Ishikawa (cell line): Measurements from ENCODE around the gene FNBP1.

Source experiments
- CEBPB ChIP-seq: IDR thresholded peaks from 2 replicates; pipeline ENCODE4 v1.6.1; 2012
- CREB1 ChIP-seq: IDR thresholded peaks from 2 replicates; pipeline ENCODE4 v1.6.1; 2012; ENCODE audit warnings: low read depth
- EGR1 ChIP-seq: IDR thresholded peaks from 2 replicates; pipeline ENCODE4 v1.6.1; 2012
- EP300 ChIP-seq: IDR thresholded peaks from 2 replicates; pipeline ENCODE4 v1.6.1; 2012; ENCODE audit warnings: borderline replicate concordance
- FOXM1 ChIP-seq: IDR thresholded peaks from 2 replicates; pipeline ENCODE4 v1.6.1; 2012; ENCODE audit warnings: low read depth, borderline replicate concordance
- MAX ChIP-seq: IDR thresholded peaks from 2 replicates; pipeline ENCODE4 v1.6.1; 2012
- NFIC ChIP-seq: IDR thresholded peaks from 2 replicates; pipeline ENCODE4 v1.6.1; 2012
- RAD21 ChIP-seq: IDR thresholded peaks from 2 replicates; pipeline ENCODE4 v1.6.1; 2012; ENCODE audit warnings: low read depth
- TAF1 ChIP-seq: IDR thresholded peaks from 2 replicates; pipeline ENCODE4 v1.6.1; 2012; ENCODE audit warnings: low read depth, mild to moderate bottlenecking
- TCF12 ChIP-seq: IDR thresholded peaks from 2 replicates; pipeline ENCODE4 v1.6.1; 2012; ENCODE audit warnings: low read depth
- TEAD4 ChIP-seq: IDR thresholded peaks from 2 replicates; pipeline ENCODE4 v1.6.1; 2012
- USF1 ChIP-seq: IDR thresholded peaks from 2 replicates; pipeline ENCODE4 v1.6.1; 2012
- YY1 ChIP-seq: IDR thresholded peaks from 2 replicates; pipeline ENCODE4 v1.6.1; 2012; ENCODE audit warnings: low read depth
- ZBTB7A ChIP-seq: IDR thresholded peaks from 2 replicates; pipeline ENCODE4 v1.6.1; 2012; ENCODE audit warnings: low read depth
- TF ChIP-seq, protein P1 (sequence below): IDR thresholded peaks from 2 replicates; pipeline ENCODE4 v1.6.1; 2012; ENCODE audit warnings: low read depth, mild to moderate bottlenecking

FNBP1 gene

DNA sequence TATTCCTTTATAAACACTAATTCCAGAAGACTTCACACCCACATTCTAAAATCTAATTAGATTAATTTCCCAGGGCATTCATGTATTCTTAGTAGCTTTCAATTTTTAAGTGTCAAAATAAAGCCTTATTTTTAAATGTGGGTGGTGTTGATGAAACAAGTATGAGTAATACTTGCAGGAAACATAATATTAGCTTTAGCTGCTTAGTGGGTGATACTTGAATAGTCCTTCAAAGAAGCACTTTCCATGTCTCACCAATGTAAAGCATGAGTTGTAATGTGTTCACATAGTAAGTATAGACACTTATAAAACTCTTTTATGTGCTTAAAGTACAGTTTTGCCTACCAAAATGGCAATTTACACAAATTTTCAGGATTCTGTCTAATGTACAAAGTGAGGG is 6.9 kb downstream of the FNBP1 start:
- TF ChIP-seq FOXM1 (no peak), MAX (no peak), CREB1 (no peak), EGR1 (no peak)

DNA sequence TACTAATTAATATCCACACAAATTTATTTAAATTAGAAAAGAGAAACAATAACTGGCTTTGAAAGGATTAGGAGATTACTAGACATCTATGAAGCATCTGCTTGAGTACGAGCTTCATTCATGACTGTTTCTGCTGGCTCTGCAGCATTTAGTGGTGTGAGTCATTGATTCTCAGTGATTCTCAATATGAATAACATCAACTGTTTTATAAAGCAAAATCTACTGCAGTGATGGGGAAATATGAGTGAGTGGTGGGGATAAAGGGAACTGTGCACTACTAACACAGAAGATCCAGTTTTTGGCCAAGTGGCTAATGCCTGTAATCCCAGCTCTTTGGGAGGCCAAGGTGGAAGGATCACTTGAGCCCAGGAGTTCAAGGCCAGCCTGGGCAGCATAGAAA is 8.4 kb downstream of the FNBP1 start:
- TF ChIP-seq EP300 = no peak

- TF ChIP-seq EGR1 = no peak
- TF ChIP-seq TEAD4 = no peak
- TF ChIP-seq EP300 = no peak
- TF ChIP-seq CREB1 = no peak
- TF ChIP-seq FOXM1 = no peak
Observed at GRCh38 chr9:130030651-130031127, 12.3 kb downstream of the FNBP1 start.

DNA sequence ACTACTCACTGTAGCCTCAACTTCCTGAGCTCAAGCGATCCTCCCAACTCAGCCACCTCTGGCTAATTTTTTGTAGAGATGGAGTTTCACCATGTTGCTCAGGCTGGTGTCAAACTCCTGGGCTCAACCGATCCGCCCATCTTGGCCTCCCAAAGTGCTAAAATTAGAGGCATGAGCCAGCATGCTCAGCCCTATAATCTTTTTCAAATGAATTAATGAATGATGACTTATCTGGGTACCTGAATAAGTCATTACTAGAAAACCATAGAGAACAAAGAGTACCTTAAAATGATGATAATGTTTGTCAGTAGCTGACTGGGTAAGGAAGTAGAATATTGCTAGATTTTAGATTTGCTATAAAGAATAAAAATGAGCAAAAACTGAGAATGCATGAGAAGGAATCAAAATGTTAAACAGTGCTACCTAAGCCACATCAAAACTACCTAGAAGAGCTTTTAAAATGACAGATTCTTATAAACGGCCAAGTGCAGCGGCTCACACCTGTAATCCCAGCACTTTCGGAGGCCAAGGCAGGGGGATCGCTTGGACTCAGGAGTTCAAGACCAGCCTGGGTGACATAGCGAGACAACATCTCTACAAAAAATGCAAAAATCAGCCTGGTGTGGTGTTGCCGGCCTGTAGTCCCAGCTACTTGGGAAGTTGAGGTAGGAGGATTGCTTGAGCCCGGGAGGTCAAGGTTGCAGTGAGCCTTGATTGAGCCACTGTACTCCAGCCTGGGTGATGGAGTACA is 13.6 kb downstream of the FNBP1 start:
- no peak for TF ChIP-seq YY1
- no peak for TF ChIP-seq RAD21

DNA sequence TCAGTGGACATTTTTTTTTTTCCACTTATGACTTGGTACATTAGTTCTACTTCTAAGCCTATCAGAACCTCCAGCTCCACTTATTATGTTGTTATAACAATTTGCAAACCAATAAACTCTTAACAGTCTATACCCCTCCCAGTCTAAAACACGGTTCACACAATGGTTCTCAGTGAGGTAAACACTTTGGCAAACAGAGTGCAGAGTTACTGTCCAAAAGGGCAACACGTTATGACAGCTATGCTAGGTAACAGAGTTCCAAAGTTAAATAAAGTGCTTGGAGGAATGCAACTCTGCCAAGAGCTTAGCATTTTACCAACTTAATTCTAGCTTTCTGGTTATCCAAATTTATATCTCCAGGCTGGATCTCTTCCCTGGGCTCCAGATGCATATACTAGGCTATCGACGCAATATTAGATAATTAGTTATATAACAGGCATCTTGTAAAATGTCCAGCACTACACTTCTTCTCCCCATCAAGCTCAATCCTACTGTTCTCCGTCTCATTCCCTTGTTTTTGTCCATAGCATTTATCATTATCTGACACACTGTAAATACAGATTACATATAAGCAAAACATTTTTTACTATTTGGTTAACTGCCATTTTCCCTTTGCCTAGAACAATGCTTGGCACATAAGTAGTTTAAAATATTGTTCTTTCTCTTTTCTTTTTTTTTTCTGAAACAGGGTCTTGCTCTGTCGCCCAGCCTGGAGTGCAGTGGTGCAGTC is 14.3 kb downstream of the FNBP1 start:
- TF ChIP-seq TCF12 (no peak), EP300 (no peak), NFIC (no peak), TAF1 (no peak), MAX (no peak), CEBPB (no peak), EGR1 (no peak), USF1 (no peak)
- TF ChIP-seq, protein P1, sequence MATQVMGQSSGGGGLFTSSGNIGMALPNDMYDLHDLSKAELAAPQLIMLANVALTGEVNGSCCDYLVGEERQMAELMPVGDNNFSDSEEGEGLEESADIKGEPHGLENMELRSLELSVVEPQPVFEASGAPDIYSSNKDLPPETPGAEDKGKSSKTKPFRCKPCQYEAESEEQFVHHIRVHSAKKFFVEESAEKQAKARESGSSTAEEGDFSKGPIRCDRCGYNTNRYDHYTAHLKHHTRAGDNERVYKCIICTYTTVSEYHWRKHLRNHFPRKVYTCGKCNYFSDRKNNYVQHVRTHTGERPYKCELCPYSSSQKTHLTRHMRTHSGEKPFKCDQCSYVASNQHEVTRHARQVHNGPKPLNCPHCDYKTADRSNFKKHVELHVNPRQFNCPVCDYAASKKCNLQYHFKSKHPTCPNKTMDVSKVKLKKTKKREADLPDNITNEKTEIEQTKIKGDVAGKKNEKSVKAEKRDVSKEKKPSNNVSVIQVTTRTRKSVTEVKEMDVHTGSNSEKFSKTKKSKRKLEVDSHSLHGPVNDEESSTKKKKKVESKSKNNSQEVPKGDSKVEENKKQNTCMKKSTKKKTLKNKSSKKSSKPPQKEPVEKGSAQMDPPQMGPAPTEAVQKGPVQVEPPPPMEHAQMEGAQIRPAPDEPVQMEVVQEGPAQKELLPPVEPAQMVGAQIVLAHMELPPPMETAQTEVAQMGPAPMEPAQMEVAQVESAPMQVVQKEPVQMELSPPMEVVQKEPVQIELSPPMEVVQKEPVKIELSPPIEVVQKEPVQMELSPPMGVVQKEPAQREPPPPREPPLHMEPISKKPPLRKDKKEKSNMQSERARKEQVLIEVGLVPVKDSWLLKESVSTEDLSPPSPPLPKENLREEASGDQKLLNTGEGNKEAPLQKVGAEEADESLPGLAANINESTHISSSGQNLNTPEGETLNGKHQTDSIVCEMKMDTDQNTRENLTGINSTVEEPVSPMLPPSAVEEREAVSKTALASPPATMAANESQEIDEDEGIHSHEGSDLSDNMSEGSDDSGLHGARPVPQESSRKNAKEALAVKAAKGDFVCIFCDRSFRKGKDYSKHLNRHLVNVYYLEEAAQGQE = no peak

DNA sequence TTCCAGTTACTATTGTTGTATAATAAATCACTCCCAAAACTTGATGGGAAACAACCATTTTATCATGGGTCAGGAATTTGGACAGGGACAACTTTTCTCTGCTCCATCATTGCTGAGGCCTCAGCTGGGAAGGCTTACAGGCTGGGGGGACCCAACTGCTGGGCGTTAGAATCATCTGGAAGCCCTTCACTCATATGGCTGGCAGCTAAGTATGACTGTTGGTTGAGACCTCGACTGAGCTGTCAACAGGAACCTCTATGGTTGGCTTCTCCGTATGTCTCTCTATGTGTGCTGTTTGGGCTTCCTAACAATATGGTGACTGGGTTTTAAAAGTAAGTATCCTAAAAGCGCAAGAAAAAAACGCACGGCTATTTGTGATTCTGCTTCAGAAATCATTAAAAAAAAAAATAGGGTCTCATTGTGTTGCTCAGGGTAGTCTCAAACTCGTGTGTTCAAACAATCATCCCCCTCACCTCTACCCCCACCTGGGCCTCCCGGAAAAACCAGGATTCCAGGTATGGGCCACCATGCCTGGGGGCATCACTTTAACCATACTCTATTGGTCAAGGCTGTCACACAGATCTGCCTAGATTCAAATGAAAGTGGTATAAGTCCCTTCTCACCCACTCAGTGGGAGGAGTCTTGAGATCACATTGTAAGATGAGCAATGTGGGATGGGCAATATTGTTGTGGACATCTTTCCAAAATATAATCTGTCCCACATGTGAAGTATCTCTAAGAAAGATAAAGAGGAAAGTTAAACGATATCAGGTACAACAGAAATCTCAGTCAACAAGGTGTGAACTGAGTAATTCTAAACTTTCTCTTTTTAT is 15.2 kb downstream of the FNBP1 start:
- TF ChIP-seq, protein P1 = no peak
- TF ChIP-seq YY1 = no peak
- TF ChIP-seq NFIC = no peak
- TF ChIP-seq MAX = no peak
- no peak for TF ChIP-seq TCF12
- no peak for TF ChIP-seq USF1
- TF ChIP-seq ZBTB7A = no peak
- no peak for TF ChIP-seq EP300
- no peak for TF ChIP-seq CEBPB
- TF ChIP-seq TEAD4 = no peak
- TF ChIP-seq RAD21 = no peak
- no peak for TF ChIP-seq TAF1
- TF ChIP-seq FOXM1 = no peak
